Heart left ventricle (tissue), 13 donors: ENCODE measurements around the gene ASMT.

Source experiments
- CTCF ChIP-seq, 12 donors: fragments of 200-600 bp; sonication (generic) in 4 of 12; IDR thresholded peaks; one replicate each; pipeline versions ENCODE4 v1.5.0 to v1.8.0; 2018 to 2022; ENCODE audit warnings: antibody characterized with exemption in 12 of 12, mild to moderate bottlenecking in 5 of 12
- POLR2A ChIP-seq, 2 donors: fragments of 450-650 bp; IDR thresholded peaks; one replicate each; pipeline ENCODE4 v1.6.1; 2017; ENCODE audit warnings: antibody characterized with exemption in 2 of 2, mild to moderate bottlenecking in 2 of 2, moderate library complexity in 2 of 2
- donor health status: ischemic (EF 13 %, LVEDD 7.1; RV severe dilation, severe dysfunction).
- donor health status: DM: no; HTN: yes; CAD: no.
- donor health status: DM: no; HTN: no; CAD: no.
- donor health status: ischemic (EF 25% LVEDD 6.9; RV normal size, moderate dysfunction).
- donor health status: ischemic (EF 25% LVEDD 5.7; RV mildly dilated, moderate dysfunction).
- donor health status: ischemic (EF 35%, LVEDD 5.7; RV mildly dilated, moderate dysfunction).
- donor health status: nonischemic (EF 11% LVEDD 7.7; RV severe dilation, severe dysfunction).
- donor health status: DM: yes; HTN: yes; CAD: no.
- donor health status: PGD.
- donor health status: ischemic (EF 29% LVEDD 5.4; RV normal size, mild dysfunction).
- donor health status: nonischemic (EF 23%, LVEDD 6.1; RV moderate dilation, normal function).

- TF ChIP-seq POLR2A (IDR thresholded peaks at IDR 0.05) (no peak), CTCF (IDR thresholded peaks at IDR 0.05) (no peak)
These were observed 42.7 kb downstream of the ASMT start for GRCh38 chrX:1657367-1658070.
